A549 (cell line): Measurements from ENCODE around the gene INPP5A. TPM values are rescaled to one million over a fixed set of nuclear protein-coding genes. Genes with fewer than 3 reads are reported as not detected.

ENCODE experiments used
- ATAC-seq, 2 experiments: fragments of 200-7000 bp in 1 of 2; fragments of >200 bp in 1 of 2; cut with Nextera tagmentation in 1 of 2; cut with Tn5 transposase in 1 of 2; 3 replicates each; pipeline versions ENCODE4 v1.8.0 to v1.9.1; 2018 to 2020; ENCODE audit warnings: mild to moderate bottlenecking in 1 of 2, moderate library complexity in 1 of 2
- CTCF ChIA-PET: fragments of 300-600 bp; sonication (Branson Sonifier 250); formaldehyde crosslinking; extraction: SDS; loops from one replicate; lab custom pipeline; 2021; ENCODE audit warnings: antibody characterized with exemption, inconsistent platforms; lab: Yijun Ruan, JAX
- POLR2A ChIA-PET: fragments of 350-600 bp; formaldehyde crosslinking; extraction: SDS; loops from one replicate; lab custom pipeline; 2021; ENCODE audit warnings: antibody characterized with exemption, inconsistent platforms; lab: Yijun Ruan, JAX
- DNase-seq, 2 experiments: peaks; one replicate each; pipeline versions ENCODE4 v3.0.0 to v3.0.0-alpha.2; 2011 to 2016; ENCODE audit warnings: low read depth in 1 of 2, low spot score in 1 of 2
- FAIRE-seq: peaks from 2 replicates; lab custom pipeline; 2011; peaks lifted over from hg19 to GRCh38; lab: Jason Lieb, UNC
- H3K27ac ChIP-seq, 2 experiments: fragments of >200 bp; sonication (Bioruptor Twin); formaldehyde crosslinking; 3 replicates each; pipeline ENCODE4 v1.5.1; 2016 to 2017
- H3K4me1 ChIP-seq: fragments of >200 bp; sonication (Bioruptor Twin); formaldehyde crosslinking; 3 replicates; pipeline ENCODE4 v1.6.1; 2016
- H3K4me2 ChIP-seq: fragments of >200 bp; sonication (Bioruptor Twin); formaldehyde crosslinking; 3 replicates; pipeline ENCODE4 v1.6.1; 2016
- H3K4me3 ChIP-seq: fragments of >200 bp; sonication (Bioruptor Twin); formaldehyde crosslinking; 3 replicates; pipeline ENCODE4 v1.5.1; 2016
- H3K9me3 ChIP-seq: fragments of >200 bp; sonication (Bioruptor Twin); formaldehyde crosslinking; 3 replicates; pipeline ENCODE4 v1.6.1; 2016
- BCL3 ChIP-seq: fragments of >200 bp; sonication (Bioruptor Twin); formaldehyde crosslinking; IDR thresholded peaks from 3 replicates; pipeline ENCODE4 v1.6.1; 2016
- BHLHE40 ChIP-seq: IDR thresholded peaks from 2 replicates; pipeline ENCODE4 v1.6.1; 2012; ENCODE audit warnings: low read depth, low read length, inconsistent platforms
- CBX2 ChIP-seq: fragments of 200-600 bp; sonication (generic); IDR thresholded peaks from 2 replicates; pipeline ENCODE4 v1.6.1; 2016; ENCODE audit warnings: low read depth, mild to moderate bottlenecking, borderline replicate concordance
- CEBPB ChIP-seq, 2 experiments: fragments of >200 bp in 1 of 2; sonication (Bioruptor Twin) in 1 of 2; formaldehyde crosslinking in 1 of 2; IDR thresholded peaks; 2 replicates each; pipeline ENCODE4 v1.6.1; 2012 to 2016
- CTCF ChIP-seq: fragments of >200 bp; sonication (Bioruptor Twin); formaldehyde crosslinking; IDR thresholded peaks from 3 replicates; pipeline ENCODE4 v1.5.1; 2016
- ESRRA ChIP-seq: fragments of 150-350 bp; IDR thresholded peaks from 2 replicates; pipeline ENCODE4 v1.6.1; 2014; ENCODE audit warnings: mild to moderate bottlenecking, low read length, borderline replicate concordance
- FOSB ChIP-seq: fragments of 250-450 bp; sonication (Bioruptor Pico); IDR thresholded peaks from 2 replicates; pipeline ENCODE4 v1.5.0; 2020; ENCODE audit warnings: mild to moderate bottlenecking, moderate library complexity
- FOXS1 ChIP-seq: fragments of 250-450 bp; sonication (Bioruptor Pico); IDR thresholded peaks from 2 replicates; pipeline ENCODE4 v1.5.0; 2020; ENCODE audit warnings: mild to moderate bottlenecking, moderate library complexity
- HDAC2 ChIP-seq: fragments of 200-600 bp; sonication (generic); IDR thresholded peaks from 2 replicates; pipeline ENCODE4 v1.6.1; 2016
- HOXB13 ChIP-seq: fragments of 250-450 bp; sonication (Bioruptor Pico); IDR thresholded peaks from 2 replicates; pipeline ENCODE4 v1.5.0; 2020; ENCODE audit warnings: low read depth, mild to moderate bottlenecking, moderate library complexity
- KDM1A ChIP-seq: fragments of 200-600 bp; sonication (generic); IDR thresholded peaks from 2 replicates; pipeline ENCODE4 v1.6.1; 2016; ENCODE audit warnings: low read depth, mild to moderate bottlenecking
- KDM5A ChIP-seq: fragments of 200-600 bp; sonication (generic); IDR thresholded peaks from 2 replicates; pipeline ENCODE4 v1.6.1; 2016; ENCODE audit warnings: antibody characterized with exemption, mild to moderate bottlenecking
- NFE2L2 ChIP-seq: fragments of 150-350 bp; conservative IDR thresholded peaks from 2 replicates; pipeline ENCODE4 v1.6.1; 2014; ENCODE audit warnings: low read length
- NR3C1 ChIP-seq: fragments of >200 bp; sonication (Bioruptor Twin); formaldehyde crosslinking; IDR thresholded peaks from 3 replicates; pipeline ENCODE4 v1.6.1; 2017
- POLR2A ChIP-seq: IDR thresholded peaks from 2 replicates; pipeline ENCODE4 v1.6.1; 2012; ENCODE audit warnings: mild to moderate bottlenecking, low read length
- RARB ChIP-seq: fragments of 250-450 bp; sonication (Bioruptor Pico); IDR thresholded peaks from 2 replicates; pipeline ENCODE4 v1.8.0; 2021; ENCODE audit warnings: mild to moderate bottlenecking, moderate library complexity
- ZNF302 ChIP-seq: fragments of 250-450 bp; sonication (Bioruptor Pico); IDR thresholded peaks from 2 replicates; pipeline ENCODE4 v1.9.0; 2021; ENCODE audit warnings: inconsistent platforms, mild to moderate bottlenecking, moderate library complexity
- ZSCAN20 ChIP-seq: fragments of 250-450 bp; sonication (Bioruptor Pico); IDR thresholded peaks from 2 replicates; pipeline ENCODE4 v1.8.0; 2022; ENCODE audit warnings: mild to moderate bottlenecking, moderate library complexity
- WGBS: methylation state at CpG from one replicate; pipeline ENCODE4 v1.1.6; 2017; ENCODE audit errors: missing lambda C conversion rate; 5-methylcytosine and 5-hydroxymethylcytosine counted together
- polyA plus RNA-seq, 4 experiments: library from polyadenylated mRNA; depleted of rRNA in 3 of 4; stranded (reverse); fragments of >200 nt; fragmentation: RNase III in 1 of 4; extraction: RNeasy Plus Mini Kit Qiagen cat#74134 plus additional on column Dnase treatment in 1 of 4; gene quantifications; 2 replicates in 3 of 4; 3 replicates in 1 of 4; pipeline ENCODE4 v1.2.3, GENCODE V29; 2011 to 2017
- TF ChIP-seq, protein P1 (sequence below): fragments of 450-650 bp; IDR thresholded peaks from 2 replicates; pipeline ENCODE4 v1.6.1; 2014; ENCODE audit warnings: antibody characterized with exemption

The INPP5A gene
- polyA plus RNA-seq, 2 of the 4 experiments (the other 2 are of a cell fraction): 13.7 to 15.1 TPM

DNA sequence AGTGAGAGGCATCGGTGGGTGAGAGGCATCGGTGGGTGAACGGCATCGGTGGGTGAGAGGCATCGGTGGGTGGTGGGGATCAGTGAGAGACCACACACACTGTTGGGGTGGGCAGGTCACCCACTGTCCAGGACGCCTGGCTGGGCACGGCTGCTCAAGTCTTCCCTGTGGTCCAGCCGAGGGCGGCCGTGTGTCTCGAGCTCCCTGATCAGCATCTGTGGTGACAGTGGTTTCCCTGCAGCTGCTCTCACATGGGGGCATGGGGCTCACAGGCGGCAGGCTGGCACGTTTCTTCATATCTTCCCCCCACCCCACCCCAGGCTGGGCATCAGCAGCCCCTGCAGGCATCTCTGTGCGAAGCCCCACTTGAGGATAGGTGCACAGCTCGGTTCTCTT lies 170.2 kb downstream of the INPP5A start:
- Histone ChIP-seq H3K4me2 (no peak overlapping the region), H3K4me3 (no peak overlapping the region), H3K27ac (no peak overlapping the region), H3K9me3 (peaks cover 16% of the 10 kb centered on the region; the same call in 2 of the 3 replicates), H3K4me1 (no peaks in the 10 kb centered on the region)
- ChIA-PET CTCF (interaction anchor here (0.7 kb wide), 1 partner anchor 249 kb away, joined by 3 read pairs; no protein-coding TSS in a partner anchor), POLR2A (no interaction called here)
- no peak for TF ChIP-seq CBX2
- TF ChIP-seq FOXS1 (CRISPR knock-in tag): no peak
- TF ChIP-seq CTCF: no peak
- no peak for TF ChIP-seq NFE2L2
- no peak for TF ChIP-seq ZSCAN20 (CRISPR knock-in tag)
- no peak for FAIRE-seq
- no peak for DNase-seq
- no peak for ATAC-seq
- whole genome bisulfite sequencing: 87% methylated on average over 12 of the region's 15 CpGs

DNA sequence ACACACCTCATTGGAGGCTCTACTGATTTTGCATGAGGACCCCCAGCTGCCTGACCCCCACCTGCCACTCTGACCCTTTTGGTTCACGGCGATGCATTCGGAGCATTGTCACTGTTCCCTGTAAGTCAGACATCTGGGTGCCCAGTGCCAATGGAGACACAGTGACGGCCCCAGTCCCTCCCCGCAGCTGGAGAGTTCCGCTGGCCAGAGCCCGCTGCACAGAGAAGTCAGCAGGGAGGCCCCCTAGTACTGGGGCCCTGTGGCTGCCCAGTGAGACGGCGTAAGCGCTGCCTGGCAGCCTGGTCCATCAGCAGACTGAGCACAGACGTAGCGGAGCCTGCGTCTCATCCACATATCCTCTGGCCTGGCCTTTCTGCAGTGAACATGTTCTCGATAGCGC lies 170.9 kb downstream of the INPP5A start:
- Histone ChIP-seq H3K4me1 (no peaks in the 10 kb centered on the region), H3K4me2 (no peak overlapping the region), H3K4me3 (no peak overlapping the region), H3K27ac (no peak overlapping the region), H3K9me3 (peaks cover 16% of the 10 kb centered on the region; the same call in 2 of the 3 replicates)
- ChIA-PET POLR2A (no interaction called here), CTCF (no interaction called here)
- 95% methylated on average over 15 of the region's 15 CpGs for WGBS
- TF ChIP-seq CEBPB (IDR thresholded peaks at IDR 0.05) (no peak), RARB (CRISPR knock-in tag) (no peak), HDAC2 (no peak), HOXB13 (no peak), BCL3 (no peak), KDM1A (no peak), BHLHE40 (no peak)
- TF ChIP-seq, protein P1, sequence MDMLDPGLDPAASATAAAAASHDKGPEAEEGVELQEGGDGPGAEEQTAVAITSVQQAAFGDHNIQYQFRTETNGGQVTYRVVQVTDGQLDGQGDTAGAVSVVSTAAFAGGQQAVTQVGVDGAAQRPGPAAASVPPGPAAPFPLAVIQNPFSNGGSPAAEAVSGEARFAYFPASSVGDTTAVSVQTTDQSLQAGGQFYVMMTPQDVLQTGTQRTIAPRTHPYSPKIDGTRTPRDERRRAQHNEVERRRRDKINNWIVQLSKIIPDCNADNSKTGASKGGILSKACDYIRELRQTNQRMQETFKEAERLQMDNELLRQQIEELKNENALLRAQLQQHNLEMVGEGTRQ: no peak
- no peak for DNase-seq
- ATAC-seq: no peak
- no peak for FAIRE-seq

DNA sequence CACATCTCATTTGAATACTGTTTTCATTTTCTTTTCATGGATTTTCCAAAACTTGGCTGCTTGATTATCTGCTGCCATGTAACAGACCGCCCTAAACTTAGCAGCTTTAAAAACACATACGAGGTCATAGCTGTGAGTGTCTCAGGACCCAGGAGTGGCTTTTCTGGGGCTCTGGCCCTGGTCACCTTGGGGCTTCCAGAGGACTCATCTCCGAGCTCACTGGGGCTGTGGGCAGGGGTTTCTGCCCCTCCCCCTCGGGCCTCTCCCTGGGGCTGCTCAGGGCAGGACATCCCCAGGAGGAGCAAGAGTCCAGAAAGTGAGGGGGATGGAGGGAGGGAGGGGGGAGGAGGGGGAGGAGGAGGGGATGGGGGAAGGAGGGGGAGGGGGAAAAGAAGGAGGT lies 171.3 kb downstream of the INPP5A start:
- FAIRE-seq (no peak), DNase-seq (no peak), ATAC-seq (no peak)
- ChIA-PET POLR2A (no interaction called here), CTCF (no interaction called here)
- H3K4me3 ChIP-seq: no peak overlapping the region
- 74% methylated on average over 4 of the region's 4 CpGs for WGBS
- H3K9me3 ChIP-seq: peaks cover 16% of the 10 kb centered on the region; the same call in 2 of the 3 replicates
- H3K27ac ChIP-seq: no peak overlapping the region
- no peak overlapping the region for H3K4me2 ChIP-seq
- no peaks in the 10 kb centered on the region for H3K4me1 ChIP-seq
- no peak for TF ChIP-seq ESRRA
- TF ChIP-seq NR3C1: no peak
- TF ChIP-seq KDM5A: no peak
- TF ChIP-seq POLR2A: no peak
- TF ChIP-seq CBX2: no peak
- no peak for TF ChIP-seq ZNF302
- TF ChIP-seq CEBPB (IDR thresholded peaks at IDR 0.05): no peak
- no peak for TF ChIP-seq FOSB (CRISPR knock-in tag)
- TF ChIP-seq, all 56 proteins: peak for 0
